HG03039 (cell line): ENCODE measurements around the gene PRKCZ.

Experiments used
- ATAC-seq: cut with Tn5 transposase; IDR thresholded peaks from one replicate; pipeline ENCODE4 v1.9.1; 2021; ENCODE audit warnings: mild to moderate bottlenecking, moderate library complexity; ENCODE audit not compliant: unreplicated experiment

PRKCZ gene

DNA sequence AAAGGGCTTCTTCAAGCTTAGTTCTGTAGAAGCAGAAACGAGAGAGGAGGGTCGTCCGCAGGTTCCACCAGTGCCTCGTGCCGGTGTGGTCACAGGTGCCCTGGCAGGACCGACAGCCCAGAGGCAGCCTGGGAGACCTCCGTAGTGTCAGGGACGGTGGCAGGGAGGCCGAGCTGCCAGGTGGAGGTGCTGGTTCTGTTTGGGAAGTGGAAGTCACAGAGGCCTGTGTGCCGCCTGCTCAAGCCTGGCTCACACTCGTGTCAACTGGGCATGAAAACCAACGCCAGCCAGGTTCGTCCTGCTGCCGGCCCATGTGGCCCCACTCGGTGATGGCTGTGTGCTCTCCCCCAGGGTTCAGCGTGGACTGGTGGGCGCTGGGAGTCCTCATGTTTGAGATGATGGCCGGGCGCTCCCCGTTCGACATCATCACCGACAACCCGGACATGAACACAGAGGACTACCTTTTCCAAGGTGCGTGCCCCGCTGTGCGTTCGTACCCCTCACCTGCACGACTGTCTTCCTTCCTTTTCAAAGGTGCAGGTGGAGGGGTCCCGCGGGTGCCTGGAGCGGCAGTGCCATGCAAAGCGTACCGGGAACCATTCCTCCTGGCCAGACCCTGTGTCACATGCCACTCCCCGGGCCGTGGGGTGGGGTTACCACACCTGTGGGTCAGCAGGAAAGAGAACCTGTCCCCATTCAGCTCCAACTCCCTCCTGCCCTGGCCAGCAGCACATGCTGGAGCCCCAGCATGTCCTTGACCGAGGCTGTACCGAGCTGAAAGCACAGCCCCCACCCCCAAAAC is 123.5 kb downstream of the PRKCZ start:
- ATAC-seq, result no peak

DNA sequence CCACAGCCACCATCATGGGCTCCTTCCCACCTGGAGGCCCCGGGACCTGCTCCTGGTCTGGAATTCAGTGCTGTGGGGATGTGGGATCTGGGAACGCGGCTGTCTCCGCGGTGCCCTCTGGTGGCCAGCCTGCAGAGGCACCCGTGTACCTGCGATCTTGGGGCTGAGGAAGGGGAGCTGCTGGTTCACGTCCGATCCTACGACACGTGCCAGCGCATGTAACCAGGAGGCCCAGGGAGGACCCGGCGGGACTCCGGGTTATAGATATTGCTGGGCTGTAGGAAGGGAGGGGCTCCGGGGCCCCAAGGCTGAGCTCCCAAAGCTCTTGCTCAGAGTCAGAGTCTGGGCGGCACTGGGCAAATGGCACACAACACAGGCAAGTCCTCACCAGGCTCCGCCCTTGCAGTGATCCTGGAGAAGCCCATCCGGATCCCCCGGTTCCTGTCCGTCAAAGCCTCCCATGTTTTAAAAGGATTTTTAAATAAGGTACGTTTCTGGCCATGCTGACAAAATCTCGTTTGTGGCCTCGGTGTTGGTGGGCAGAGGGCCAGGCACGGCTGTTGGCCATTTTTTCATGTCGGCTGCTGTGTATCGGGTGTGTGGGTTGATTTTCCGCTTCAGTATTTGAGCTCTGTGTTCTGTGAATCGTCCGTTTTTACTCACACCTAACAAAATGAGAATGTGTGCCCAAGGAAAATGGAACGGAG is 124.3 kb downstream of the PRKCZ start:
- ATAC-seq, result no peak

DNA sequence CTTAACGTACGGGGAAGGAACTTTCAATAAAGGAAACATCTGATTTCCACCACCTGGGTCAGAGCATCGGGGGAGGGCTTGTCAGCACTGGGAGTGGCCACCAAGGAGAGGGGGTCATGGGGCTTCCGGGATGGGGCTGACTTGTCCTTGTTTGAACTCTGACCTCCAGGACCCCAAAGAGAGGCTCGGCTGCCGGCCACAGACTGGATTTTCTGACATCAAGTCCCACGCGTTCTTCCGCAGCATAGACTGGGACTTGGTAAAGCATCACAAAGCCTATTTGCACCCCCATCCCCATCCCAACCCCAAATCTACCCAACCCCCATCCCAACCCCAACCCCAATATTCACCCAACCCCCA is 124.8 kb downstream of the PRKCZ start:
- no peak for ATAC-seq

DNA sequence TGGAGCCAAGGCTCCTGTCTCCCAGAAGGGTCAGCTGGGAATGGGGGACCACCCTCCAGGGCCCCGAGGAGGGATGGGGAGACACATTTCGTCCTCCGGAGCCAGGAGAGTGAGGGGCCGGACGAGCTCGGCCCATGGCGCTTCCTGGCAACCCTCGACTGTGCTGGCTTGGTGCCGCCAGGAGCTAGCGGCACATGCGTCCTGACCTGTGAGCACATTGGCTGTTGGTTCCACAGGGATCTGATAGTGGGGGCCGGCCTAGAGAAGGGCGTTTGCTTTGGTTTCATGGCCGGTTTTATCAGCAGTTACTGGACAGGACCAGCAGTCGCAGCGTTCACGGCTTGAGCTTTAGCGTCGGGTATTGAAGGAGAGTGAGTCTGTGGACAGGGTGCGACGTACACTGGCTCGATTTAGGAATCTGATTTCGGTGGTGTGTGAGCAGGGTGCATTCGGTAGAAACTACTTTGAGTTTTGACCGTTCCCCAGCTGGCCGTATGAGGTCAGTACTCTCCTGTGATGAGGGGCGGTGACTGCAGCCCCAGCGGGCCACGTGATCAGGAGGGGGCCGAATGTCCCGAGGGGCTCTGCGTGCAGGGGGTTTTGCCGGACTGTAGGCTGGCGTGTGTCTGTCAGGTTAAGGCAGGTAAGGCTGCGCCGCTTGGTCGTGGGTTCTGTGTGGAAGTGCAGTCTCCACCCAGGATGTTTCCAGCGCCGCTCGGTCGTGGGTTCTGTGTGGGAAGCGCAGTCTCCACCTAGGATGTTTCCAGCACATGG is 125.7 kb downstream of the PRKCZ start:
- no peak for ATAC-seq

DNA sequence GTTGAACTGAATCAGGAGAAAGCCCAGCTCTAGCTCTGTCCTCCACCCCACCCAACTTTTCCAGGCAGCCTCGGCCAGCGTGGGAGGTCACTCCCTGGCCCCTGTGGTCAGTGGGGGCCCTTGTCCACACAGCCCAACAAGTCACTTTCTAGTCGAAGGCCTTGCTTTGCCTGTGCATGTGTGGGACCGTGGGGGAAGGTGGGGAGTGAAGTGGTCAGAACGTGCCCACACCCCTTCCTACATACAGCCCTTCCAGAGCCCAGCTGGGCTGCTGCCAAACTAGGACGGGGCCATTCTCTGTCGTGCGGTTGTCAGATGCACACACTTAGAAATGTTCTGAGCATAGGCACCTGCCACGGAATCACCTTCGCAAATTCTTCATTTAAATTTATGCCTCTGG is 126.4 kb downstream of the PRKCZ start:
- ATAC-seq, result no peak

DNA sequence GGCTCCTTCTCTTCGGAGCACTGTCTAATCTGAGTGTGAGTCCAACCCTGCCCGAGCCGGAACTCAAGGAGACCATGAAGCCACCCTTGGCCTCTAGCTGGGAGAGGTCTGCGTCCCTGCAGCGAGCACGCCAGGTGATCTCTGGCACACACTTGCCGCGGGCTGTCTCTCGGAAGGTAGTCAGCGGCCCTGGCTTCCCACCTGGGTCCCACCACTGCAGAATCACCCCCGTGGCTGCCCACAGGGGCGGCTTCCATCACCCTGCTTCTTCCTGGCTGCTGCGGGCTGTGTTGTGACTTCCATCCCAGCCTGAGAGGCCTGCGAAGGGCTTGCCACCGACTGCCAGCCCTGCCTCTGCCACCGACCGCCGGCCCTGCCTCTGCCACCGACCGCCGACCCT is 127.3 kb downstream of the PRKCZ start:
- no peak for ATAC-seq

DNA sequence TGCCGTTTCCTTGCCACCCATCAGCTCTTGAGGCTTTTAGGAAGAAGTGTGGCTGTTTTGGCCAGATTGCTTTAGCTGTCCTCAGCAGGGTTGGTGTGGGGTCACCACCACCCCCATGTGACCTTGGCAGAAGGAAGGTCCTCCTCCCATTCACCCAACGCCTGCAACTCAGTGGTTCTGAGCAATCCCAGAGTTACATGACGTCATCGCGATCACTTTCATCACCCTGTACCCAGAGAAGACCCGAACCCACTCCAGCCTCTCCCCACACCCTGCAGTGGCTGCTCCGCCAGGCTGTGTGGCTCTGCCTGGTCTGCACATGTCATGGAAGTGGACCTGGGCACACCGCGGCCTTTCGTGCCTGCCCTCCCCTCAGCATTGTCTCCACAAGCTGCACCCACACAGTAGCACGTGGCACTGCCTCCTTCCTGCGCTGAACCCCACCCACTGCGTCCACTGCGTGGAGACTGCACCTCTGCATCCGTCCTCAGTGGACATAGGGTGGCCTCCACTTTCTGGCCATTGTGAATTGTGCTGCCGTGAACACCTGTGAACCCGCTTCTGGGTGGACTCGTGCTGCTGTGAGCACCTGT is 127.8 kb downstream of the PRKCZ start:
- no peak for ATAC-seq

DNA sequence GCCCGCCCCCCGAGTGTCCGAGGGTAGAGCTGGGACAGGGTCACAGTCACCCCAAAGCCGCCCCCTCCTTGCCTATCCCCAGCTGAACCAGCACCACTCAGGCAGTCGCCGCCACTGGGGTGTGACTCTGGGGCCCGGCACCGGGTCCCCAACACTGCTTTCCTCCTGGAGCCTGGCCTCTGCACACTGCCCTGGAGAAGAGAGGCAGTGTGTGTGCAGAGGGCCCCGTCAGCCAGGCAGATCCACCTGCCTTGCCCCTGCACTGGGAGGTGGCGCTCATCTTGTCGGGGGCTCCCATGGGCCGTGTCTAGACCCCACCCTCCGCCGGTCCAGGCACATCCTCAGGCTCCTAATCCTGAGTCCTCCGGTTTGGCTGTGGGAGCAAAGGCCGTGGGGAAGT is 128.7 kb downstream of the PRKCZ start:
- ATAC-seq, result no peak

DNA sequence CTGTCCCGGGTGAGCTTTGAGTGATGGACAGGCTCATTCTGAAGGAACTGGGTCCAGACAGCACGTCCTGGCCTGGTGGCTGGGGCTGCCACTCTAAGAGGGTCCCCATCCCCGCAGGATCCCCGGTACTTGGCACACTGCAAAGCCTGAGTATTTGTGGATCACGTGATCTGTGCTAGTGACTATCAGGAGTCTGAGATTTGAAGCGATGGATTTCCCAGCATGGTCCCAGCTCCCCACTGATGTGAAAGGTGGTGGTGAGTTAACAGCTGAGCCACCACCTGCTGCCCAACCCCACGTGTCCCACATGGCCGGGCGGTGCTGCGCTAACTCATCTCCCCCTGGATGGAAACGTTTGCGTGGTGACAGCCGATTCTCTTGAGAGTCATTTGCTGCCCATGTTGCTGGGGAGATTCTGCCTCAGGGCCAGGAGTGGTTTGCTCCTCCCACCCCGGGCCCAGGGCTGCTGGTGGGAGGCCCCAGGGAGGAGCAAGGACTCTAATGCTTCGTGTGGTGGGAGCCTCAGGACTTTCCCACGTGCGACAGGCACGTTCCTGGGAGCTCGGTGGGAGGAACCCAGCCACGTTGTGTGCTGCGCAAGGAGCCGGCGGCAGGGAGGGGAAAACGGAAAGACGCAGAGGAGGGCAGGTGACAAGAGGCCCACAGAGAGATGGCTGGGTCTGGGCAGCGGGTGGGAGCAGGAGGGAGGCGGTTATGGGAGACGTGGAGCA is 129.2 kb downstream of the PRKCZ start:
- ATAC-seq, result no peak

DNA sequence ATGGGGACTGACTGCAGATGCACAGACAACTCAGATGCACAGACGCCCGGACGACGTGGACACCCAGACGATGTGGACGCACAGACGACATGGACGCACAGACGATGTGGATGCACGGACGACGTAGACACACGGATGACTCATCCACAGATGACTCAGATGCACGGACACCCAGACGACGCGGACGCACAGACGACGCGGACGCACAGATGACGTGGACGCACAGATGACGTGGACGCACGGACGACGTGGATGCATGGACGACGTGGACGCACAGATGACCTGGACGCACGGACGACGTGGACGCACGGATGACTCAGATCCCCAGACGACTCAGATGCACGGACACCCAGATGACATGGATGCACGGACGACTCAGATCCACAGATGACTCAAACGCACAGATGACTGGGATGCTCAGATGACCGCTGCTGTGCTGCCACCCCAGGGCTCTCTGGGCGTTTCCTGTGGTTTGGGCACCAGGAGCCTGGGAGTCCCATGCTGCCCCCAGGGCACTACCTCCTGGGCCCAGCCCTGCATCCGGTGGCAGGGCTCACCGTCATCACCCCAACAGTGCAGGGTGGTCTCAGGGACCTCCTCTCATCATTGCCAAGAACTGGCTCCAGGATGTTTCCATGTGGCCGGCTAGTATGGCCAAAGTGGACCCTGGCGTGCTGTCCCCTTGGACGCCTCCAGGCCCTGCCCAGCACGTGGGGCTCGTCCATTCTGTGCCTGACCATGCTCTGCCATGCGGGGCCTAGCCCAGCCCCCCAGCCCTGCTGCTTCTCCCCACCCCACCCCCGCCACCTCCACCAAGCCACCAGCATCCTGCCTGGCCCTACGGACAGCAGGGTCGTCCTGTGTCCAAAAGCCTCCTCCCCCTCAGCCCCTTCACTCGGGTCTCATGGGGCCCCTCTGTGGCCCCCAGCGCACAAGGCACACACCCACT is 130.4 kb downstream of the PRKCZ start:
- ATAC-seq, result no peak

DNA sequence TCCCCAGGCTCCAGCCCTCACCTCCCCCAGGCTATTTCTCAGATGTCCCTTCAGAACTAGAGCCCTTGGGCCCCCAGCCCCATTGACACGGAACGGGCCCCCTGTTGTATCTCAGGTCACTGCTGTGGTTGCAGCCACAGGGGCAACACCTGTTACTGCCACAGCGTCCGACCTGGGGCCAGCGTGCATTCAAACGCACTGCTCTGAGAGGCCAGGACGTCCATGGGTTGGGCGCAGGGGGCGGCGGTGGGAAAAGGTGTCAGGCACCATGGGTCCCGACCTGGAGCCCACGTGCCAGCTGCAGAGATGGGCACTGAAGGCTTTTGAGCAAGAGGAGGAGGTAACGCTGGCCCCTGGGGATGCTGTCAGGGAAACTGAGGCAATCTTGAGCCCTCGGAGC is 131.1 kb downstream of the PRKCZ start:
- ATAC-seq, result no peak

DNA sequence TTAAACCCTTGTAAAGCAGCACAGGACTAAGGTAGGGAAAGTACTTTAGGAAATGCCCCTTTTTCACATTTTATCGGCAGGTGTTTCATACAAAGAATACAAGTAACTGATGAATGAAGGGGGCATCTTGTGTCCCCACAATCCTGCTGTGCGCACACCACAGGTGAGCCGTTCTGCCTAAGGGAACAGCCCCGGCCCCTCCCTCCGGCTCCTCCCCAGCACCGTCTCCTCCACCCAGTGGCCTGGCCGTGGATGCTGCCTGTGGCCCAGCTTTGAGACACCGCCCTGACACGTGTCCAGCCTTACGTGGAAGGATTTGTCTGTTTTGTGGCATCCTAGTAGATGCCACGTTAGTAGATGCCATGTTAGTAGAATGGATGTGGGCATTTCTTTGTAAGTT is 131.5 kb downstream of the PRKCZ start:
- ATAC-seq, result no peak

DNA sequence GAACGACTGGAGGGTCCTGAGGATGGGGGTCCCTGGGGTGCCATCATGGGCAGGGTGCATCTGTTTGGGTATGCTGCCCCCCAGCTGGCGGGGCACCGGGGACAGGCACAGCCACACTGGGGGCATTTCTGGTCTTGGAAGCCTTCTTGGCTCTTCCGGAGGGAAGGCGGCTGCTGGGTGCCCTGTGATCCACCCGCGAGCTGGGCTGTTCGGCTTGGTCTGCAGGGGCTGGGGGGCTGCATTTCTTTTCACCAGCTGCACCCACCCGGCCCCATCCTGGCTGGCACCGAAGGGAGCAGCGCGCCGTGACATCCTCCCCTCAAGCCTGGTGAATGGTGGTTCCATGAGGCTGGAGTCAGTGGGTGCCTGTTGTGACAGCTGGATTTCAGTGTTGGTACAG is 132.2 kb downstream of the PRKCZ start:
- ATAC-seq, result no peak

DNA sequence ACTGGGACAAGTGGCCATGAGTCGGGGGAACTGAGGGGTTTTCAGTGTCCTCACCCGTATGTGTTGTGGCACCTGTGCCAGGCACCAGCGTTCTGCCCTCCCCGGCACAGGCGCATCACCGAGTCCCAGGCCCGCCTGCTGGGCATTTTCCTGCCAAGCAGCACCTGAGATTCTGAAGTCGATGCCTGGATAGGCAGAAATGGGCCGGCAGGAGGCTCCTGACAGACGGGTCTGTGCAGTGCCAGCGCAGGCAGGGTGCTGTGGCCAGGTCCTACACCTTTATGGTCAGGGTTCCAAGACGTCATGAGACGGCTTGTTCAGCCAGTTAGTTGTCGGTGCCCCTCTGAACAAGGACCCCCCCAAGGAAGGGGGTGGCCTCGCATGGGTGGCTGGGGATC is 133.7 kb downstream of the PRKCZ start:
- ATAC-seq, result no peak

DNA sequence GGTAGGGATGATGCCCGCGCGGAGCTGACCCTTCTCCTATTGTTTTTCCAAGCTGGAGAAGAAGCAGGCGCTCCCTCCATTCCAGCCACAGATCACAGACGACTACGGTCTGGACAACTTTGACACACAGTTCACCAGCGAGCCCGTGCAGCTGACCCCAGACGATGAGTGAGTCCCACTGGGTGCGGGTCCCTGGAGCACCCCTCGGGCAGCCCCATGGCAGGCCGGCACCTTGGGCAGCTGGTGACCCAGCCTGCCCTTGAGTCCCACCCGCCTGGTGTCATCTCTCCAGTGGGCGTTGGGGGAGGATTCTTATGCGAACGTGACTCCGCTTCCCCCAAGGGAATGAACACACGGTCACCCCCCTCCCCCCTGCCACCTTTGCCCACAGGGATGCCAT is 134.3 kb downstream of the PRKCZ start:
- no peak for ATAC-seq

DNA sequence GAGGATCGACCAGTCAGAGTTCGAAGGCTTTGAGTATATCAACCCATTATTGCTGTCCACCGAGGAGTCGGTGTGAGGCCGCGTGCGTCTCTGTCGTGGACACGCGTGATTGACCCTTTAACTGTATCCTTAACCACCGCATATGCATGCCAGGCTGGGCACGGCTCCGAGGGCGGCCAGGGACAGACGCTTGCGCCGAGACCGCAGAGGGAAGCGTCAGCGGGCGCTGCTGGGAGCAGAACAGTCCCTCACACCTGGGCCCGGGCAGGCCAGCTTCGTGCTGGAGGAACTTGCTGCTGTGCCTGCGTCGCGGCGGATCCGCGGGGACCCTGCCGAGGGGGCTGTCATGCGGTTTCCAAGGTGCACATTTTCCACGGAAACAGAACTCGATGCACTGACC is 134.7 kb downstream of the PRKCZ start:
- no peak for ATAC-seq

DNA sequence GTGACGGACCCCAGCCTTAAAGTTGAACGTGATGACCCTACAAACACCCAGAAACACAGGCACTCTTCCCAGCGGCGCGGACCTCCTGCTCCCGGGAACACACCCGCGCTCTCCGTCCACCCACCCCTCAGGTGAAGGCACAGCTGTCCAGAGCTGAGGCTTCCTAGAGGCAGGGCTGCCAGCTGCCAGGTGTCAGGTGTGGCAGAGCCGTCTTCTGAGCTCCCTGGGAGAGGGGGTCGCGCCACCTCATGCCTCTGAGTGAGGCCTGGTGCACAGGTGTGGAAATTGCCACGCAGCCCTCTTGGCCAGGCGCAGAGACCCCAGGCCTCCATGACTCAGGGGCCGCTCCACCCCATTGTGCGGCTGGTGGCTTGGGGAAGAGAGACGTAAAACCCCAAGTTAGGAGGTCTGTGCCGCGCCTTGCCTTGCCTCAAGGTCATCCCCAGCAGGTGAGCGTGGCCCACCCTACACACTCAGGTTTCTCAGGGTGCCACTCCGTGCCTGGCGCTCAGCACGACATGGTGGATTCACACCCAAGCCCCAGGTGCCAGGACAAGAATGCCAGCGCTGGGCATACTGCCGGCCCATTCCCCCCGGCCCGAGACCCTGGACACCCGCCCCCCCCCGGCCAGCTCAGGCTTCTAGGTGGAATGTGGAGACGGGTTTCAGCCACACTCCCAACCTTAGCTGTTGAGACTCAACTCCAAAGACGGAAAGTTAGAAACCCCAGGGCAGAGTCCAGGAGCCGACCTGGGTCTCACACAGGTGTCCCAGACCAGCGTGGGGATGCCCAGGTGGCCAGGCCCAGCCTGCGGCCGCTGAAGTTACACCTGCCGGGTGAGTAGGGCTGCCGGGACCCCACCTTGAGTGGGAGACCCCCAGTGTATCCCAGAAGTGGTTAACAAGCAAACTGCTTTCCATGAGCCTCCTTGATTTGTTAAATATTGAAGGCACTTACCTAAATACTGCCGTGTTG is 136.0 kb downstream of the PRKCZ start:
- no peak for ATAC-seq

DNA sequence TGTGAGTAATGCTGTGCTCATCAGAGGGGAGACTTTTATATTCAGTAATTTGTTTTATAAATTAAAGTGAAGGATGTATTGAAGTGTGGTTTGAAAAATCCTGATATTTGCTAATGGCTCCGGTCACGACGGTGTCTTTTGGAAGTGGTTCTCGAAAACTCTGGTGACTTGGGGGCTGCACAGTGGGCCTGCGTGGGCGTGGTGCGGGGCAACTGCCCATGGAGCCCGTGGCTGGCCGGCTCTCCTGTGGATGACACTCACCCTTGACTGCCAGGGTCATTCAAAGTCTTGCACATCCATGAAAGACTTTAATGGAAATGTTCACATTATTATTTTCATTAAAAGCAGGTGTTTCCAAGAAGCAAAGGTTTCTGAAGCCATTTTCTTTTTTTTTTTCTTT is 136.7 kb downstream of the PRKCZ start:
- ATAC-seq, result no peak

DNA sequence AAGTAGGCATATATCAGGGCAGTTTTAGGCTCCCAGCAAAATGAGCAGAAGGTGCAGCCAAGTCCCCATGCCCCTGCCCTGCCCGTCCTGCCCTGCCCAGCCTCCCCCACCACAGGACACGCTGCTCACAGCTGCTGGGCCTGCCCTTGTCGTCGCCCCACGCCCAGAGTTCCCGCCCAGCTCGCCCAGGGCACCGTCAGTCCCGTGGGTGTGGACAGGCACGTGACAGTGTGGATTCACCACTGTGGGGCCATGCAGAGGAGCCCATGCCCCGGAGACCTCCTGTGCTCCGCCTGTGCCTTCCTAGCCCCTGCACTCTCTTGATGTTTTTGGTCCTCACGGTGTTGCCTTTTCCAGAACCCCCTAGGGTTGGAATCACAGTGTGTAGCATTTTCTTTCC is 137.4 kb downstream of the PRKCZ start:
- ATAC-seq, result no peak
